IPS-11a (cell line): Measurements from ENCODE around the gene THAP4.
"Not testable (repeated sequence)": the region's sequence is repeated elsewhere in the genome, so short reads cannot be mapped to it uniquely, and the experiment has no call there.

Source experiments
- H3K4me3 ChIP-seq: one replicate; pipeline ENCODE4 v1.5.1; 2013; ENCODE audit warnings: low read depth, low read length, control low read depth

The THAP4 gene

DNA sequence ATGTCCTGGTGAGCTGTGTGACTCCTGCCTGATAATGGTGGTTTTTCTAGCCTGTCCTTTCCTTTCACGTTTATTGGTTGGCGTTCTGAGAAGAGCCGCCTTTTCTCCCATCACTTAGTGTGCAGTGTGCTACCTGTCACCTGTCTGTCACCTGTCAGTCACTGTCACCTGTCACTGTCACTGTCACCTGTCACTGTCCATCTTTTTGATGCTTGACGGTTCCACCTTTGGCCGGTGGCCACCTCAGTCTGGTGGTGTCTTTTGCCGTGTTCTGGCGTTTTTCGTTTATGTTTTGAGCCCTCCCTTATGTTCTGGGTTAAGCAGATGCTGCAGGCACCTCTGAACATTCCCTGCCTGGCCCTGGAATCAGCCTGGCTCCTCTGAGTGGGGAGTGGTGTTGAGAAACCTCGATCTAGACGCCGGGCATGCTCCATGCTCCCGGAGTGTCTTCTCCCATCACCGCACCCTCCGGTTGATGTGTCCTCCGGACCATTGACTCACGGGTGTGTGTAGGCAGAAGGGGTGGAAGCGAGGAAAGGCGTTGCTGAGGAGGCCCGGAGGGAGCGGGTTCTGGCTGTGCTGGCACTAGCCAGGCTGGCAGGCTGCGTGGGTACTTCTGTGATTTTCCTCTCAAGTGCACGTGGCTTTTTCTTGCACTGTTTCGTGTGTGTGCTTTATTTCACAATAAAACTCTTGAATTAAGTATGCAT lies 28.9 kb upstream of the THAP4 start:
- no peak overlapping the region for H3K4me3 ChIP-seq

- H3K4me3 ChIP-seq, result not testable (repeated sequence)
These were observed 25.8 kb upstream of the THAP4 start for GRCh38 chr2:241662731-241663130.

- H3K4me3 ChIP-seq, result no peak overlapping the region
These were observed 23.7 kb upstream of the THAP4 start for GRCh38 chr2:241660593-241661213.

DNA sequence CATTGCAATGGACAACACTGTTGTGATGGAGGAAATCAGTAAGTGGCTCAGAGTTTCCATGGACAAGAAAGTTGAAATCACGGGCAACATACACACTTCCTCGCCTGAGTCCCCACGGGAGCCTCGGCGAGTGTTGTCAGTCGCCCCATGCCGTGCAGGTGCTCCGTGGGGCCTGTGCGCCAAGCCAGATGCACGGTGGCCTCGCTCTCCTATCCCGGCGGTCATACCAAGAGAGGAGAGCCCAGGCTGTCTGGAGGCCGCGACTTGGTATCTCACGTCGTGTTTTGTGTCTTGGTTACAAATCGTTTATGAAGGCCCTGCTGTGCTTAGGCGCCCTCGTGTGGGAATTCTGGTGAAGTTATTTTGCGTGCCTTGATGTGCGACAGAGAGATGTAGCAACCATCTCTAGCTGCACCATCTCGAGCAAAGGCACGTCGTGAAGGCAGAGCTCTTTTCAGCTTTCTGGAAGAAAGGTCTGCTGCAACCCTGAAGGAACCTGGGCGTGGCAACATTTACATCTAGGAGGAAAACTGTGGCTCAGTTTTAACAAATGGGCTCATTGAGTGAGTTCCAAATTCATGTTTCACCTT lies 22.3 kb upstream of the THAP4 start:
- H3K4me3 ChIP-seq, result no peak overlapping the region

- H3K4me3 ChIP-seq, result no peak overlapping the region
These were observed 21.3 kb upstream of the THAP4 start for GRCh38 chr2:241658296-241658695.

DNA sequence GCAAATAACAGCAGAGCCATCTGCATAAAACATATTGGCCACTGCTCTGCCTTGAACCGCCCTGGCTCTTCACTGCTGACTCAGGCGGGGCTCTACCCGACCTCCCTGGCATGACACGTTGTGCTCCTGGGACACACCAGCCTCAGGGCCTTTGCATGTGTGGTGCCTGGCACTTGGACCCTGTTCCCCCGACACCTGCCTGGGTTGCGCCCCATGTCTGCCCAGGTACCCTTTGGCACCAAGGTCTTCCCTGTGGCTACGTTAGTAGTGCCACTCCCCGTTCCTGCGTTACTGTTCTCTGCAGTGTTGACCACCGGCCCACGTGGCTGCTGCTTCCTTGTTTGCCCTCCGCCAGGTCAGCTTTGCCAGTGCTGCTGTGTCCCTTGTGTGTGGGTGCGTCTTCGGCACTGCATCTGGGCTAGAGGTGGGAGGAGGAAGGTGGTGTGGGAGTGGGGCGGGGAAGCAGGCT lies 20.9 kb upstream of the THAP4 start:
- no peak overlapping the region for H3K4me3 ChIP-seq

DNA sequence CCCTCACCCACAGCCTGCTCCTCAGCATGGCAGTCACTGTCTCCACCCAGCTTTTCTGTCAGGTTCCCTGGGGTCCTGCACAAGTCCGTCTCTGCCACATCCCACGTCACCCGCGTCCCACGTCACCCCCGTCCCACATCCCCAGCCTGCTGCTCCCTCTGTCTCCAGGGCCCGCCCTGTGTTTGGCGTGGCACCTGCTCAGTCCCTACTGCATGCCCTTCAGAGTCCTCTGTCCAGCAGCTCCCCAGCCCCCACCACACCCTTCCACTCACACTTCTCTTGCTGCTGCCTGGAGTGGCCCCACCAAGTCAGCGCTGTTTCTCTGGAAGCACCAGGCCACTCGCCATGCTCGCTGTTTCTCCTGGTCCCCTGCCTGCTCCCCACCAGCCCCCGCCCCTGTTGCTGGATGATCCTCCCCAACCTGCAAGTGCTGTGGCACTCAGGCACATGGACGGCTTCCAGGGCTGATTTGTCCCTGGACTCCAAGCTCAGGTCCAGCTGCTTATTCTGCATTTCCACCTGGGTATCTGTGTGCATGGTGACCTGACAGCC lies 19.3 kb upstream of the THAP4 start:
- H3K4me3 ChIP-seq, result no peak overlapping the region

DNA sequence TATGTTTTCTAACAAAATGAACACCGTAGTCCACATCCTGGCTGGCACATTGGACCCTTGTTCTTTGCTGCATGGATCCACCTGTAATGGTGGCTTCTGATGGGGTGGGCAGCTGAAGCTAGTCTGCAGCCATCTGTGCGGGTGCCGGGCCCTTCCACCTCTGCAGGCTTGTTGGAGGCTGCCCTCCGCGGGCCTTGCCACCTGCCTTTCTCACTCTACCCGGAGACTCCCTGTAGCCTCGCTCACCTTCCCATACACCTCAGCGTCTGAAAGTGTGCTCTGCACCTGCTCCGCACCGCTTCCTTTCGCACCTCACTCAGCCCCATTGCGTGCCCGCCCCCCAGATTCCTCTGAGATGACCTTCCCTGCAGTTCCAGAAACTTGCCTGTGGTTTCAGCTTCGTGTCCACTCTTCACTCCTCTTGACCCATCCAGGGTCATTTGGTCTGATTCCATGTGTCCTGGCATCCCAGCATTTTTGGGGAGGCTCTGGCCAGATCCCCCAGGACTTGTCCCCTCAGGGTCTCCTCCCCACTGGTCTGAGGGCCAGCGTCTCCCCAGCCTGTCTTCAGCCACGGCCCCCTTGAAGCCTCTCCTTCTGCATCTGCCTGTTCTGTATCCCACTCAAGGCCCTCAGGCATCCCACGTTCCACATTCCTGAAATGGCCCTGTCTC lies 18.7 kb upstream of the THAP4 start:
- no peak overlapping the region for H3K4me3 ChIP-seq

GRCh38 chr2:241654551-241654950 lies 17.6 kb upstream of the THAP4 start:
- H3K4me3 ChIP-seq, result no peak overlapping the region

DNA sequence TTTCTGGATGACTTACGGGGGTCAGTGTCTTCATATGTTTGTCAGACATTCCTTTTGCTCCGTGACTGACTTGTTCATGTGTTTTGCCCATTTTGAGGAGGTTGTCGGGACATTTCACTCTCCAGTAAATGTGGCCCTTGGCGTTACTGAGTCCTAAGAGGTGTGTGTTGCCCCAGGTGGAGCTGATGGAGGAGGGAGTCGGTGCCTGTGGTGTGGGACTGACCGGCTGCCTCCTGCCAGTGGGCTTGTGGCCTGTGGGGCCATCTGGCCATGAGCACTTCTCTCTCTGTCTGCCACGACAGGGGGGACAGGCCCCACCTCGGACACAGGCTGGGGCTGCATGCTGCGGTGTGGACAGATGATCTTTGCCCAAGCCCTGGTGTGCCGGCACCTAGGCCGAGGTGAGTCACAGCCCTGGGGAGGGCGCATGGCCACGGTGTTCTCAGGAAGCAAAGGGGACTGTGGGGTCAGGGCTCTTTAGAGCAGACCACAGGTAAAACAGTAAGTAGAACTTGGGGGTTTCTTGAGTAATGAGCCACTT lies 16.3 kb upstream of the THAP4 start:
- H3K4me3 ChIP-seq, result no peak overlapping the region

DNA sequence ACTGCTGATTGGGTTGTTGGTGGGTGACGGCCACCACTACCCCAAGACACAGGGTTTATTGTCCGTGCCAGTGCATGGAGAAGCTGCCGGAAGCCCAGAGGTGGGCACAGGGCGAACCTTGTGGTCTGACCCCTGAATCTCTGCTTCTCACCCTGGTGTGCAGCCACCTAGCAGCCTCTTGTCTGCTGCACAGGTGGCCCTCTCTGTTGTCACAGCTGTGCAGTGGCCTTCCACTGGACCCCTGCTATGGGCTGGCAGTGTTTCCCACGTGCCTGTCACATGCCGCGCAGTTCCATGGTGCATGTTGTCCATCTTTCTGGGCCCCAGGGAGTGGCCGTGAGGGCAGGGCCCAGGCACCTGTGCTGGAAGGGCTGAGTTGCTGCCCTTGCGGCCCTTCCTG lies 15.8 kb upstream of the THAP4 start:
- H3K4me3 ChIP-seq, result no peak overlapping the region

DNA sequence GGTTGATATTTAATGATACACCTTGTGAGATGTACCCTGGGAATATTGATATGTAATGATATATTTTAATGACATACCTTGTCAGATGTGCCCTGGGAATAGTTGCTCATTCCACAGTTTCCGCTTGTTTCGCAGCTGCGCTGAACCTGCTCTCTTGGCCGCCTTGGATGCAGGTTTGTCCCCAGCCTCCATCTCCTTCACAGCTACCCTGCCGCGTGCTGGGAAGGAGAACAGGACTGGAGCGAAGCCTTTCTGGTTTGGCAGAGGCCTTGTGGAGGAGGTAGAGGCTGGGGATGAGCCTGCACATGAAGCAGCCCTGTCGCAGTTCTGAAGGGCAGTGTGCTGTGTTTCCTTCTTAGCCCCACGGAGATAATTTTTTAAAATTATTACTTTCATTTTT lies 15.2 kb upstream of the THAP4 start:
- no peak overlapping the region for H3K4me3 ChIP-seq

DNA sequence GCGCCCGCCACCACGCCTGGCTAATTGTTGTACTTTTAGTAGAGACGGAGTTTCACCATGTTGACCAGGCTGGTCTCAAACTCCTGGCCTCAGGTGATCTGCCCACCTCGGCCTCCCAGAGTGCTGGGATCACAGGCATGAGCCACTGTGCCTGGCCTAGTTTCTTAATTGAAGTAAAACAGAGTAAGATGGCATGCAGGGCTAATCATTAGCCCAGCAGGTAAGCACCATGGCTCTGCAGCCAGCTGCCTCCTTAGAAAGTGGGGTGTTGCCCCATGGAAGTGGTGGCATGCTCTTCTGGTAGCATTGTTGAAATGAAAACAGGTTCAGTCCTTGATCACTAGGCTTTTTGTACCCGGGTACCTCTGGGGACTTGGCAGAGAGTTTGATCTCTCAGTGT lies 13.0 kb upstream of the THAP4 start:
- no peak overlapping the region for H3K4me3 ChIP-seq

DNA sequence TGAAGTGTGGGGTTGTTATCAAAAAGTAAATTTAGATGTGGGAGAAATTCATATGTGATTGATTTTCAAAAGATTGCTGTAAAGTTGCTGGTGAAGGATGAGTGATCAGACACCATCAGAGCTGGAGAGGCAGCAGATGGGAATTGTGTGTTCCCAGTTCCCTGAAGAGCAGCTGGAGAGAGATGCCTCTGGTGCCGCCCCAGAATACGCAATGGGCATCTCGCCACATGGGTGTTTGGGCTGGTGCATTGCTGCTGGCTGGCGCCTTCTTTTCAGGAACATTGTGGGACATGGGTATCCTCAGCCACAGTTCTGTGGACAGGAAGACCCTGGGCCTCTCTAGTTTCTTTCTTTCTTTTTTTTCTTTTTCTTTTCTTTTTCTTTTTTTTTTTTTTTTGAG lies 12.4 kb upstream of the THAP4 start:
- no peak overlapping the region for H3K4me3 ChIP-seq

DNA sequence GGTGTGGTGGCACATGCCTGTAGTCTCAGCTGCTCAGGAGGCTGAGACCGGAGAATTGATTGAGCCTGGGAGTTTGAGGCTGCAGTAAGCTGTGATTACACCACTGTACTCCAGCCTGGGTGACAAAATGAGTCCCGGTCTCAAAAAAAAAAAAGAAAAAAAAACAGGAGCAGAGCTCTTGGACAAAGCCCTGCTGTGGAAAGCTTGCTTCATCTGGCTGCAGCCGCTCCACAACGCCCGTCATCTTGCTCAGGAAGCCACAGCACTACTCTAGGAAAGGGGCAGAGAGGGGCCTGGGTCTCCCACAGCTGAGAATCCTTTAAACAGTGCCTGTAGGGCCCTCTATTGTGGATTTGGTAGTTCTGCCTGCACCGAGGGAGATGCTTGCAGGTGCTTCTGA lies 11.5 kb upstream of the THAP4 start:
- no peak overlapping the region for H3K4me3 ChIP-seq

DNA sequence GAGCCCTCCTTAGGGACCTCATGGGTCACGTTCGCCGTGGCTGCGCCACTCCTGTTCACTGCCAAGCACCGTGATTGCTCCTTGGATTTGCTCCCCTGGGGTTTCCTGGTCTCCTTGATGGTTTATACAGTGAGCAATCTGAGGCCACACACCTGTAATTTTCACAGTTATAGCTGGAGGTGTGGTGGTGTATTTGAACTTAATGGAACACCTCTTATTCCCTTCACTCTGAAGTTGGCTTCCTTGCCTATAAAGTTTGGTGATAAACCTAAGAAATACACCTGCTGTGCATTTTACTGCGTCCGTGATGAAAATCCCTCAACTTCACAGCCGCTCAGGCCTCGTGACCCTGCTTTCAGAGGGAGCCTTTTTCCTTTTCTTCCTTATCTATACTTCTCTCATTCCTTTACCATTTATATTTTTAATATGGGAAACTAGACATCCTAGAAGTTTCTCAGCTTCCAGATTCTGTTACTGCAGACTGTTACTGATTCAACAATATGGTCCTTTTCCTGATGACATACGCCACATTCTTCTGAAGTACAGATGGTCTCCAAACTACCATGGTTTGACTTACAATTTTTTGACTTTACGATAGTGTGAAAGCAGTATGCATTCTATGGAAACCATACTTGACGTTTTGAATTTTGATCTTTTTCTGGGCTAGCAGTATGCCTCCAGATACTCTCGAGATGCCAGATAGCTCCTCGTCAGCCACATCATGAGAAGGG lies 9.1 kb upstream of the THAP4 start:
- no peak overlapping the region for H3K4me3 ChIP-seq

- H3K4me3 ChIP-seq, result no peak overlapping the region
These were observed 8.3 kb upstream of the THAP4 start for GRCh38 chr2:241645056-241645914.

DNA sequence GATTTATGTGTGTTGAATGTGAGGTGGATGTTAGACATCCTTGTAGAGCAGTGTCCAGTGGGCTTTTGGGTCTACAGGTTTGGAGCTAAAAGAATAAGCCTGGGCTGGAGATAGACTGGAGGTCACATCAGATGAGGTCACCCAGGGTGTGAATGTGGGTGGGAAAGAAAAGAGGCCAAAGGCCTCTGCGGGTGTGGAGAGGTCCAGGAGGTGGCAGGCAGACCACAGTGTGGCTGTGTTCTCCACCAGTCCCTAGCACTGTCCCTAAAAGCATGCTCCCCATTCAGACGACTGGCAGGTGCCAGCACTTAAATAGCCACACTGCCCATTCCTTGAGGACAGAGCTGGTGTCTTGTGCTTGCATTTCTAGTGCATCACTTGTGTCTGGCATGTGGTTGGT lies 4.7 kb upstream of the THAP4 start:
- H3K4me3 ChIP-seq, result no peak overlapping the region

GRCh38 chr2:241640165-241640795 lies 3.3 kb upstream of the THAP4 start:
- H3K4me3 ChIP-seq, result no peak overlapping the region
